Omental fat pad (tissue), 4 donors: ENCODE data around the gene PGAP1. TPM values are rescaled to one million over a fixed set of nuclear protein-coding genes. Genes with fewer than 3 reads are reported as not detected.

ENCODE experiments used
- ATAC-seq: fragments of 150-250 bp; one replicate; pipeline ENCODE4 v1.9.1; 2016; ENCODE audit warnings: mild to moderate bottlenecking, moderate library complexity; ENCODE audit not compliant: low FRiP score
- DNase-seq: peaks from one replicate; pipeline ENCODE4 v3.0.0-alpha.2; 2019; ENCODE audit warnings: low spot score
- total RNA-seq, 4 donors: library from RNA; depleted of rRNA; stranded (reverse); fragments of >200 nt; gene quantifications; one replicate each; pipeline ENCODE4 v1.1.0, GENCODE V29; 2016
- TF ChIP-seq, protein P1 (sequence below), 3 donors: fragments of 450-650 bp; IDR thresholded peaks; one replicate each; pipeline ENCODE4 v1.5.1; 2016 to 2017; ENCODE audit warnings: antibody characterized with exemption in 3 of 3, mild to moderate bottlenecking in 3 of 3, moderate library complexity in 2 of 3

The PGAP1 gene
- total RNA-seq, 4 donors from 2014 or later: 7.9 to 87.5 (median 10.8) TPM

GRCh38 chr2:196959734-196960338 is 33.3 kb upstream of the PGAP1 start:
- TF ChIP-seq, protein P1, sequence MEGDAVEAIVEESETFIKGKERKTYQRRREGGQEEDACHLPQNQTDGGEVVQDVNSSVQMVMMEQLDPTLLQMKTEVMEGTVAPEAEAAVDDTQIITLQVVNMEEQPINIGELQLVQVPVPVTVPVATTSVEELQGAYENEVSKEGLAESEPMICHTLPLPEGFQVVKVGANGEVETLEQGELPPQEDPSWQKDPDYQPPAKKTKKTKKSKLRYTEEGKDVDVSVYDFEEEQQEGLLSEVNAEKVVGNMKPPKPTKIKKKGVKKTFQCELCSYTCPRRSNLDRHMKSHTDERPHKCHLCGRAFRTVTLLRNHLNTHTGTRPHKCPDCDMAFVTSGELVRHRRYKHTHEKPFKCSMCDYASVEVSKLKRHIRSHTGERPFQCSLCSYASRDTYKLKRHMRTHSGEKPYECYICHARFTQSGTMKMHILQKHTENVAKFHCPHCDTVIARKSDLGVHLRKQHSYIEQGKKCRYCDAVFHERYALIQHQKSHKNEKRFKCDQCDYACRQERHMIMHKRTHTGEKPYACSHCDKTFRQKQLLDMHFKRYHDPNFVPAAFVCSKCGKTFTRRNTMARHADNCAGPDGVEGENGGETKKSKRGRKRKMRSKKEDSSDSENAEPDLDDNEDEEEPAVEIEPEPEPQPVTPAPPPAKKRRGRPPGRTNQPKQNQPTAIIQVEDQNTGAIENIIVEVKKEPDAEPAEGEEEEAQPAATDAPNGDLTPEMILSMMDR (IDR thresholded peaks at IDR 0.05): no peak
- ATAC-seq (no peak), DNase-seq (no peak)

DNA sequence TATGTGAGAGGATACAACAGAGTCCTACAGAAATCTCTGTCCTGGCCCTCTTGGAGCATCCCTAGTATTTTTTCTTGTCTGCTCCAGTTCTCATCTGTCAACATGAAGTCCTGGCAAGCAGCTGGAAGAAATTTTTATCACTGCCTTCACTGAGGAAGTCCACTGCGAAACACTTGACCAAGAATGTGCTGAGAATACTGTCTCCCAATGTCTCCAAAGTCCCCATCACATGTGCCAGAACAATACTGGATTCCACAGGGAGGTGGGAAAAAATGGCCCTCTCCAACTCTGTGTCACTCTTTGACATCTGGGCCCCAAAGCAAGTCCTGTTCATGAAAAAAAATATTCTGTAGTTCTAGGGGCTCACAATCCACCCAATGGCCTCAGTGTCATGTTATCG is 32.8 kb upstream of the PGAP1 start:
- TF ChIP-seq, protein P1 (IDR thresholded peaks at IDR 0.05): no peak
- DNase-seq (no peak), ATAC-seq (no peak)

GRCh38 chr2:196957881-196958525 is 31.5 kb upstream of the PGAP1 start:
- DNase-seq: no peak
- TF ChIP-seq, protein P1 (IDR thresholded peaks at IDR 0.05): no peak
- no peak for ATAC-seq

DNA sequence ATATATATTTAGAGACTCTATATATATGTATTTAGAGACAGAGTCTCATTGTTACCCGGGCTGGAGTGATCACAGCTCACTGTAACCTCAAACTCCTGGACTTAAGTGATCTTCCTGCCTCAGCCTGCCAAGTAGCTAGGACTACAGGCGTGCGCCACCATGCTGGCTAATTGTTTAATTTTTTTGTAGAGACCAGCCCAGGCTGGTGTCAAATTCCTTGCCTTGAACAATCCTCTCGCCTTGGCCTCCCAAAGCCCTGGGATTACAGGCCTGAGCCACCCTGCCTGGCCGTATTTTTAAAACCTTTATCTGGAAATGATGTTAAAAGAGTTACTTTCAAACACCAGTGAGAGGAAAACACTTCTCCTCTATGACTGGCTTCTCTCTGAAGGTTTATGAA is 30.9 kb upstream of the PGAP1 start:
- ATAC-seq (no peak), DNase-seq (no peak)
- TF ChIP-seq, protein P1 (IDR thresholded peaks at IDR 0.05): no peak

DNA sequence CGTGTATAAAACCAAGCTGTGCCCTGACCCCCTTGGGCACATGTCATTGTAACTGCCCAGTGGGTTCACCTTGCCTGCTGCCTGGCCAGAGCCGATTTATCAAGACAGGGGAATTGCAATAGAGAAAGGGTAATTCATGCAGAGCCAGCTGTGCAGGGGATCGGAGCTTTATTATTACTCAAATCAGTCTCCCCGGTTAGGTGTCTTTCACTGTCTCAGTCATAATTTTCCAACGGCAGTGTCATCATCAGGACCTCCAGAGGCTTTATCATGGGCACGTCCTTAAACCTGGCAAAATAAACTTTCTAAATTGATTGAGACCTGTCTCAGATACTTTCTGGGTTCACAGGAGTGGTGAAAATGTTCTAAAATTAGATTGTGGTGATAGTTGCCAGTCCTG is 29.6 kb upstream of the PGAP1 start:
- no peak for ATAC-seq
- no peak for DNase-seq
- TF ChIP-seq, protein P1 (IDR thresholded peaks at IDR 0.05): no peak

DNA sequence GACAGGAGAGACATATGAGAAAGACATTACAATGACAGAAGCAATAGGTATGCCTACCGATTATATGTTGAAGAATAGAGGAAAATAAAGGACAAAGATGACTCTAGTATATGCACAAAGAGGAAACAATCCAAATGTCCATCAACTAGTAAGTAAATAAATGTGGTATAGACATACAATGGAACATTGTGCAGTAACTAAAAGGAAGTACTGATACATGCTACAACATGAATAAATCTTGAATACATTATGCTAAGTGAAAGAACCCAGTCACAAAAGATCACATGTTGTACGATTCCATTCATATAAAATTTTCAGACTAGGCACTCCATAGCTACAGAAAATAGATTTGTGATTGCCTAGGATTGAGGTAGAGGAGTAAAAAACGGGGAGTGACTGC is 28.5 kb upstream of the PGAP1 start:
- TF ChIP-seq, protein P1 (IDR thresholded peaks at IDR 0.05): no peak
- no peak for ATAC-seq

GRCh38 chr2:196954001-196954400 is 27.5 kb upstream of the PGAP1 start:
- ATAC-seq (no peak), DNase-seq (no peak)
- TF ChIP-seq, protein P1 (IDR thresholded peaks at IDR 0.05): no peak

More for the DNA sequence above, 28.5 kb upstream of the PGAP1 start:
- no peak for DNase-seq
